Fibroblast of pulmonary artery (primary cell): ENCODE data around the gene HINT3.
"Not testable (repeated sequence)": the region's sequence is repeated elsewhere in the genome, so short reads cannot be mapped to it uniquely, and the experiment has no call there.

Experiments
- DNase-seq: peaks from one replicate; pipeline ENCODE4 v3.0.0-alpha.2; 2010; ENCODE audit warnings: low read depth
- H3K4me3 ChIP-seq: replicated peaks from 2 replicates; pipeline ENCODE4 v1.5.1; 2011; ENCODE audit warnings: low read depth, mild to moderate bottlenecking, control low read depth, low read length, moderate library complexity
- CTCF ChIP-seq: IDR thresholded peaks from 2 replicates; pipeline ENCODE4 v1.5.1; 2011; ENCODE audit warnings: mild to moderate bottlenecking, control low read depth, low read length, inconsistent platforms; ENCODE audit errors: missing control alignments

The HINT3 gene

DNA sequence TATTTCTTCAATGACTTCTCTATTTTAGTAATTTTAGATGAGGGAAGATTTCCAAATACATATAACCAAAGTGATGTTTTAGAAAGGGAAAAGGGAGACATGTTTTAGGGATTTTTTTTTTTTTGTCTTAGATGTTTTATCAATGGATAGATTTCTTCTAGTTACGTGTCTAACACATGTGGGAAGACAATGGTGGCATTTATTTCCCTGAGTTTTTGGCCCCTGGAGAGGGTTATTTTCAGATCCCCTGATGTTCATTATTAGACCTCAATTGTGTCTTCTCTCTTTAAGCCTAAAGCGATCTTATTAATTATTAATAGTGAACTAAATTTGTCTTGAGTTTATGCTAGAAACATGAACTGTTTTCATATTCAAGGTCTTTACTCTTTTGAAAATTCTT is 60.0 kb downstream of the HINT3 start:
- no peak for DNase-seq
- no peak for TF ChIP-seq CTCF
- H3K4me3 ChIP-seq: no peak overlapping the region

DNA sequence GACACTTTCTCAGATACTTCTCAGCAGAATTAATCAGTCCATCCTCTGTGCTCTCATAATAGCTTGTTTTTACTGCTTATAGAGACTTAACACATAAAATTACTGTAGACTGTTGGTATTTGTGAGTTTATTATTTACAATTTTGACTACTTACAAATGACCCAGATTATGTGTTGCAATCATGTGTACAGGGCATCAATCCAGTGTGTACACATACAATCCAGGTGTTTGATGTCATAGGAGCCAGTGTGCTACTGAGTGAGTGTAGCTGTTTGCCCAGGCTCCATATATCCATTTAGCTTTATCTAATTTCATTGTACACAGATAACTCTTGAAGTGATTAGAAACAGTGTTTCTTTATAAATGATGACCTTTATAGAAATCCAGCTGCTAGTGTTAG is 61.1 kb downstream of the HINT3 start:
- no peak for DNase-seq
- TF ChIP-seq CTCF: no peak
- no peak overlapping the region for H3K4me3 ChIP-seq

DNA sequence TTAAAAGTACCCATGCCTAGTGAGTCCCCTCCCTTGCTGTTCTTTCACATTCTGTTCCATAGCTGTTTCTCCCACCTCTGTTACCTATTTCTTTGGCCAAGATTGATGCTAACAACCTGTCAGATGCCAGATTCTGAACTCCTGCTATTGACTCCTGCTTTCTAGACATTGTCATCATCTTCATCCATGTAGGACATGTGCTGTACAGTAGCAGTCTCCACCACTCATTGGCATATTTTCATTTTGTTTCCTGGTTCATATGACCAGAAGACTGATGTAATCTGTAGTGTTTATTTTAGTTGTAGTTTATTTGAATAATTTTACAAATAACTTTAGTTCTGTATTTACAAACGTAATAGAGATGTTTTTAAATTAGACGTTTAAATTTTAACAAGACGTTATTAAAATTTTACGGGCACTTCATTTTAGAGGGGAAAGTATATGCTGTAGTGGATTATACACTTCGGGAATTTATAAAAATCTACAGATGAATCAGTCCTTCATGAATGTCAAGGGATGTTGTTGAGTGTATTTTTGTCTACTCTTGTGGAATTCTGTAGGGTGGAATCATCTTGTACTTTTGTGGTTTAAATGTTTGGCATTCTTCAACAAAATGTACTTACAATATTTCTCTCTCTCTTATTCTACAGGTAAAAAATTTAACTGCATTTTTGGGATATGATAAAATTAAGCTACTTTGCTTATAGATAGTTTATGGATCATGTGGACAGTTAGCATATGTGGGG is 63.9 kb downstream of the HINT3 start:
- no peak for DNase-seq
- no peak overlapping the region for H3K4me3 ChIP-seq
- TF ChIP-seq CTCF: no peak

GRCh38 chr6:126023474-126023873 is 66.9 kb downstream of the HINT3 start:
- peak; percentile 30 for DNase-seq
- not testable (repeated sequence) for H3K4me3 ChIP-seq

- no peak for DNase-seq
- H3K4me3 ChIP-seq: no peak overlapping the region
- TF ChIP-seq CTCF: no peak
Observed at GRCh38 chr6:126026001-126026400, 69.4 kb downstream of the HINT3 start.

DNA sequence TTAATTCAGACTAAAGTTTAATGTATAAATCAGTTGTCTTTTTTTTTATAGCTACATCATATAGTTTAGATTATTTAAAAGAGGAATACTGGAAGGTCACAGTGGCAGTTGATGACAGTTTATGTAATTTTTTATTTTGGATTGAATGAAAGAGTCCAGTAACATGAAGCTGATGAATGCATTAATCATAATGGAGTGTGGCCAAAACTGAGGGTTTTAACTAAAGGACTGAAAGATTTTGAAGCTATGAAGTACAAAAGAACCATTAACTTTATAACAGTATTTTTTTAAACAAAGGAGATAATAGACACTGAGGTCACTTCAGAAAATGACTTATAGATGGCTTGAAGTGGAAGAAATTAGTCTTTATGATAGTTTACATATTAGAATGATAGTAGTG is 71.0 kb downstream of the HINT3 start:
- no peak for DNase-seq

More for the DNA sequence above, 71.0 kb downstream of the HINT3 start:
- TF ChIP-seq CTCF: no peak
- no peak overlapping the region for H3K4me3 ChIP-seq
